T47D (cell line): ENCODE measurements around the gene OCA2.

Experiments used
- DNase-seq, 2 experiments: peaks; one replicate each; pipeline versions ENCODE4 v3.0.0 to v3.0.0-alpha.2; 2011 to 2012; ENCODE audit warnings: low read depth in 1 of 2, low spot score in 1 of 2
- JUND ChIP-seq: IDR thresholded peaks from 2 replicates; pipeline ENCODE4 v1.6.1; 2012; ENCODE audit warnings: low read depth
- in situ Hi-C: cut with HindIII; loops from 2 replicates; pipeline ENCODE4 v1.10.0; 2016; ENCODE audit warnings: low sequenced_read_pairs, low pct_unique_long_range_greater_than_20kb

The OCA2 gene

DNA sequence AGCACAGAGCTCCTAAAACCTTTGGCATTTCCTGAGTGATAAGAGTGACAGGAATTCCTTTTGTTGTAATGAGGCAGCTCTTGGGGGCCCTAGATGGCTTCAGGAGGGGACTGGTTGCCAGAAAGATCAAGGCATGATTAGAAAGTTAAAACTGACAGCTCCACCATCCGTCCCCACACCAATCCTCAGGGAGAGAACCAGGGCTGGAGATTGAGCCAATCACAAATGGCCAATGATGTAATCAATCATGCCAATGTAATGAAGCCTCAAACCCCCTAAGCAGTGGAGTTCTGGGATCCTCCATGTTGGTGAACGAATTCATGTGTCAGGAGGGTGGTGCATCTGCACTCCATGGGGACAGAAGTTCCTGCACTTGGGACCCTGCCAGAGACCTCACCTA is 265.1 kb downstream of the OCA2 start:
- no peak for DNase-seq
- no peak for TF ChIP-seq JUND
- in situ Hi-C loops, result no loop called here

DNA sequence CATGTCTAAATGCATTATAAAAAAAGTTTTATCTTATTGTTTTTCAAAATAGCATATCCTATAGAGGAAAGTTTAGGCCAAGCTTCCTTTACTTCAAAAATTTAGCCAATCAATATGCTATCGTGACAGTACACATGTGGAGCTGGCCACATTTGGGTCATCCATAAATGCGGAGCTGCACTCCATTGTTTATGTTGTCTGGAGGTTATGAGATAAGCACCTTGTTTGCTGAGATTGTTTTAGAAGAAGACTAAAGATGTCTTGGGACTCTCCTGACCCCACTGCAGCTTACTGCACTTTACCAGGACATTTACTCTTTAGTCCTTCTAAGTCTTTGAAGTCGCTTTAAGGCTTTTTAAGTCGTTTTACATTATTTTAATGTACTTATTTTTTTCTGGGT is 265.9 kb downstream of the OCA2 start:
- in situ Hi-C loops, result no loop called here
- no peak for TF ChIP-seq JUND
- no peak for DNase-seq

DNA sequence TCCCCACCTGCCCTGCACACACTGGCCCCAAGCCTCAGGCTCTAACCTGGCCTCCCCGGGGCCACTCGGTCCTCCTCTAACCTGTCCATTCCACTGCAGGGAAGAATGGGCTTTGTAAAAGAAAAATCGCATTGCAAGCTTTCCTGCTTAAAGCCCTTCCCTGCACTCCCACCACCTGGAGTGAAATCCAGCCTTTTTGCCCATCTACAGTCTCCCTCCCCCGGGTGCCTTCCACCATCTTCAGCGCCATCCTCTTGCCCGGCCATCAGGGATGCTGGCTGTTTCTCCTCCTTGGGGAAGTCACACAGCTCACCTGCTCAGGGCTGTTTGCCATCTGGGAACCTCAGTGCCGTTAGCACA is 266.9 kb downstream of the OCA2 start:
- no peak for TF ChIP-seq JUND
- no peak for DNase-seq
- in situ Hi-C loops, result no loop called here

DNA sequence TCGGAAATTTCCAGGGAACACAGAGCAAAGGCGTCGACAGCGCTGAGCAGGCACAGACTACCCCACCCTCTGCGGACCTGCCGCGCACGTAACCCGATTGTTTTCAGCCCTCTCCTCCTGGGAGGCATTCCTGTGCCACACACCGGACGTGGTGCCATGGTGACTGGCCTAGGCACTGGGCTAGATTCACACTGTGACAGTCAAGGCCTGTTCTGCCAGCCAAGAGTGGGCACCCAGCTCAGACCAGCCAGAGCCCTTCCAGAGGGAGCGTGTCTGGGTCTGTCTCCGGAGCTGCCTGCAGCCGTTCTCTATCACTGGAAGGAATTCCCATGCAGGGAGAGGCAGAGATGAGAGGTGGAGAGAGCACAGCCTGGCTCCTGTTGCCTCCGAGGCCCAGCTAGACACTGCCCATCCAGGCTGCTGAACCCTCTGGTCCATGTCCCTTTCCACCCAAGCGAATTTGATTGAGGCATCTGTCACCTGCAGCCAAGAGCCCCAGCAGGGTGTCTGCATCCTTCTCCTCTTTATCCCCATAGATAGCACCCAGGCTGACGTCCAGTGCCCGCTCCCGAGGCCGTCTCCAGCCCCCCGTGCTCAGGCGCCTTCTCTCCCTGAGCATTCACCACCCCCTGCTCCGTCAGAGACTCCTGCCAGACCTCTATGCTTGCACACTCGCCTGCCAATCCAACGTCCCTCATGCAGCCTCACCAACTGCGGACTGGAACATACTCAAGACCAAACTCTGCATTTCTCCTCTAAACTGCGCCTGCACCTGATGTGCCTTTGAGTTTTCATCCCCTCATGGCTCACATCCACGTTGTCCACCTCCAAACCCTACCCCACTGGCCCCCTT is 267.5 kb downstream of the OCA2 start:
- TF ChIP-seq JUND, result no peak
- DNase-seq, result no peak
- in situ Hi-C loops, result no loop called here

DNA sequence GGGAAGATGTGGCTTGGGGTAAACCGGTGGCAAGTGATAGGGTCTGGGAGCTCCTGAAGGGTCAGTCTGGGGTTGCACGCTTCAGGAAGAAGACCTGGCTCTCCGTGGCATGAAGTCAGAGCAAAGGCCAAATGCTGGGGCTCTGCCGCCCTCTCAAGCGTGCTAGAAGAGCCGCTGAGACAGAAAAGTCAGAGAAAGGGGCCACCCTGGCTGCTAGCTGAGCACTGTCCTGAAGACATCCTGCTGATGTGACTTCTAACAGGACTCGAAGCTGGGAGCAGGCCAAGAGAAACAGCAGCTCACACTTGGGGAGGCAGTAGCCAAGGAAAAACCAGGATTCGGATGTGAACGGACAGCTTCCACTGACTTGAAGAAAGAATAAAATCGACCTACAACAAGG is 270.4 kb downstream of the OCA2 start:
- DNase-seq, result no peak
- TF ChIP-seq JUND, result no peak
- in situ Hi-C loops, result no loop called here

DNA sequence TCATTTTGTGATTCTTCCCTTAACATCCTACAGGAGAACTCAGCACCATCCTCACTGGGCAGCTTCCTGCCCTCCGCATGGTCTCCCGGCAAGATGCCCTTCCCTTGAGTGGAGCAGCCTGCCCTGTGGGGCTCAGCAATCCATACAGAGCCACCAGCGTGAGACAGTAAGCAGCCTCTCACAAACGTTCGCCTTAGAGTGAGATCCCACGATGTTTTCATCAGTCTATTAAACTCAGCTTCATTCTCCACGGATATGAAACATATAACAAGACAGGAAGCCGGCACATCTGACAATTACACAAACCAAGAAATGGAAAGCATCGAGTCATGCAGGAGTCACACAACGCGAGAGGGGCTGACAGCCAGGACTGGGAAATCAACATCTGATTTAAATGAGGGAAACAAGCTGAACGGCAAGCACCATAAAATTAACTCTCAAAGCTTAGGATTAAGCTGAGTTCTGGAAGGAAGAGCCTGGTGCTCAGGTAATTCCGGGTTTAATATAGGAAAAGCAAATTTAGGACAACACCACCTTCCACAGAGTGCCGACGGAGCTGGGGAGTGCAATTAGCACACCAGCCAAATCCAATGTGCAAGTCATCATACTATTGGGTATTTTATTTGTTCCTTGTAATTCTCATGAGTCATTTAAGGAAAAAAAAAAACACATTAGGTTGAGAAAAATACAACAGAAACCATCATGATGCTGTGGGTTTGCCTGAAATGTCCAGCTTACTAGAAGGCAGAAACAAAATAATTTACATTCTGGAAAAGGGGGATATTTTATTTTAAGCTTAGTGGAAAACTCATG is 272.0 kb downstream of the OCA2 start:
- no peak for TF ChIP-seq JUND
- DNase-seq, result no peak
- in situ Hi-C loops, result no loop called here

DNA sequence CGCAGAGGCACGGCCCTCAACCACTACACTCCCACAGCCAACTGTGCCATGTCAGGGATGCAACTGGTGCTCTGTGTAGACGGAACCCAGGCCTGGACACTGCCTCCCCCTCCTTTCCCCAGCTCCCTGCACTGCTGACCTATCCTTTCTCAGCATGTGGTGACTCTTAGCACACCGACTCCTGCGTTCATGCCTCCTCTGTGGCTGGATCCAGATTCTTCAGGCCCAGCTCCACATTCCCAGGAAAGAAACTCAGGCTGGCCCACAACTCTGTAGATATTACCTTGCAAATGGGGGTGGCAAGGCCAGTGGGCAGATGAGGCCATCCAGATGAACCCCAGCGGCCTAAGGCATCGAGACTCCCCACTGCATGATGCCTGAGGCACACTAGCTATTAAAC is 272.7 kb downstream of the OCA2 start:
- in situ Hi-C loops, result no loop called here
- no peak for DNase-seq
- TF ChIP-seq JUND, result no peak

DNA sequence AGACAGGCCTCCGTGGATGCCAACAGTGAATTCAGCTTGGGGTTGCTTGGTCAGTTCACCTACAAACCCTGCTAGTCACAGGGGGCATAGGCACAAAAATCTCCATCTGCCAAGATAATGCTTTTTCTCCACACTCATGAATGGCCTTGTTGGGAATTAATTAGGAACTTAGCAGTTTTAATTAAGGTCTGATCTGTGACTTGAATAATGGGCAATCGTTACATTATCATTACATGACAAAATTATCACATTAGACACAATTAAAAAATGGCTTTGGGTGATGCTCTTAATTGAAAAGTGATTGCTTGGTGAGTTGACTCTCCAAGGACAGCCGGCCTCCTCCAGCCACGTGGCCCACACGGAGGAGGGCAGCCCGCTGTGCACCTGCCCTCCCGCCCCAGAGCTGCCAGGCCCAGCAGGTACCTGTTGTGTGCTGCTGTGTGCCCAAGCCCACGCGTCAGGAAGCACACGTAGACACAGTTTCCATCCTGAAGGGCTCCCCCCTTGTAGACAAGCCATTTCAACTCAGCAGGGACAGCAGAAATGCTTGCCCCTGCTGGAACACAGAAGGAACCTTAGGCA is 274.2 kb downstream of the OCA2 start:
- no peak for TF ChIP-seq JUND
- no peak for DNase-seq
- in situ Hi-C loops, result no loop called here

DNA sequence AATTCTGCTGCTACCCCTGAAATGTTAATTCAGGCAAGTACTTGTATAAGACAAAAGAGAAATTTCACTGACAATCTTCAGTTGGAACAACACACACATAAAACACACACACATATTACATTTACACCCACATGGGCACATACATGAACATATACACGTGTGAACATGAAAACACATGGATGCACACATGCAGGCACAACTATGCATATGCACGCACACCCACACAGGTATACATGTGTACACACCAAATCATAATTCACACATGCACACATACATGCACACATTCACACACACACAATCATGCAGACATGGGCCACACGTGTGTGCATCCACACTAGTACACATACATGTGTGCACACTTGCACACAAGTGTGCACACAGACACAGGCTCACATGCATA is 277.8 kb downstream of the OCA2 start:
- TF ChIP-seq JUND, result no peak
- DNase-seq, result no peak
- in situ Hi-C loops, result no loop called here

DNA sequence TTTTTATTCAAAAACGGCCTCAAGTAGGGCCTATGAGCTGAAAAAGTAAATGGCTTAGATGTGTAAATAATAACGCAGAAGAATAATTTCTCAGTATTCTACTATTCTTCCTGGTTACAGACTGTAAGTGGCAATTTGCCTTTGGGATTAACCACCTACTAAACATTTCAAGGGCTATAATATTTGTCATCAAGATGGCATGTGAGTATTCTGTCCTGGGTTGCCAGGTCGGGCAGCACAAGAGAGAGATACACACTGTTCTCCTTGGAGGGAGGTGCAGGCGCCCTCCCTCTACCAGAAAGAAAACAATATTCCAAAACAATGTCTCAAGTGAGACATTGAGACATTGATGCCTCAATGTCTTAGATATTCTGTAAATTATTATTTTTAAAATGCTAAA is 278.4 kb downstream of the OCA2 start:
- no peak for TF ChIP-seq JUND
- DNase-seq, result no peak
- in situ Hi-C loops, result no loop called here

DNA sequence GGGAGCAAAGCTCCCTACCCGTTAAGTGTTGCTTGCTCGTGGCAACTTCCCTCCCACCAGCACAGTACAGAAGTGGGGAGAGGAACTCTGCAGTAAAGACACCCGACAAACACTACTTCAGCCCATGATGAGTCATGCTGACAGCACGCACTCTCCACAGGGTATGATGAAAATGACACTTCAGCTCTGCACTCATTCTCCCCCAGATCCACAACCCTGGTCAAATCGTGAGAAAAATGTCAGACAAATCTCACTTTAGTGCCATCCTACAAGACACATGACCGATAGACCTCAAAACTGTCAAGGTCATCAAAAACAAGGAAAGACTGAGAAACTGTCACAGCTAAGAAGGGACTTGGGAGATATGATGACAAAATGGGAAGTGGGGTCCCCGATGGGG is 278.9 kb downstream of the OCA2 start:
- in situ Hi-C loops, result no loop called here
- TF ChIP-seq JUND, result no peak
- DNase-seq, result no peak

DNA sequence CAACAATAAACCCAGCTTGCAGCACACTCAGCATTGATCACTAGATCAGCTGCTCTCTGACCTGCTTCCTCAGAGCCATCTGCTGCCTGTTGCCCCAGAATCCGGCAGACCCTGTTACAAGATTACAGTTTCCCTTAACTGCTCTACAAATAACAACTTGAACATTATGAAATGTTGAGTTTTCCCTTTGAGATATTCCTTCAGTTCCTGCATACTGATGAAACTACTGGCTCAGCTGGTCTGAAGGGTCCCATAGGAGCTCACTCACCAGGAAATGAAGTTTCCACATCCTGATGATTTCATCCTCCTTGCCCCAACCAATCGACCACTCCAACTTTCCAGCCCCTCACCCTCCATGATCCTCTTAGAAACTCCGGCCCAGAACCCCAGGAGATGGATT is 281.9 kb downstream of the OCA2 start:
- in situ Hi-C loops, result no loop called here
- no peak for TF ChIP-seq JUND
- DNase-seq, result no peak

DNA sequence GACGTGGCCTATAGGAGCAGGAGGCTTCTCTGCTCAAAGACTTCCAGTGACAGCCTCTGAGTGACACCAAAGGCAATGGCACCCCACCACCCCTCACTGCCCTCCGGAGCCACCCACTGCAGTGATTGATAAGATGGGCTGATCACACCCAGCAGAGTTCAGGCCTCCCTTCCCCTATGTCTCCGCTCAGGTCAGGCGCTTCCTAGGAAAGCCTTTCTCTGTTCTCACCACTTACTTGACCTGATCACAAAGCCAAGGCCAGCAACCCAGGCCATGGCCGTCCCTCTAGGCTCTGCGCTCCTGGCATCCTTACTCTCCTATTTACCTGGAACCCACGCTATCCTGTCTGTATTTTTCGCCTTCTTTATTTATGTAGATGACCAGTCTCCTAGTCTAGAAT is 282.3 kb downstream of the OCA2 start:
- no peak for DNase-seq
- no peak for TF ChIP-seq JUND
- in situ Hi-C loops, result no loop called here
